Measurements from ENCODE around the gene ST3GAL4.

Gene ST3GAL4

GRCh38 chr11:126450198-126450597 lies 94.7 kb downstream of the ST3GAL4 start:
- no peak for DNase-seq
- in situ Hi-C loops (cut with HindIII; ENCODE audit: low pct_ligation_motif_present, low pct_unique_long_range_greater_than_20kb, low sequenced_read_pairs): no loop called here

GRCh38 chr11:126450806-126451205 lies 95.3 kb downstream of the ST3GAL4 start:
- in situ Hi-C loops (cut with HindIII; ENCODE audit: low pct_ligation_motif_present, low pct_unique_long_range_greater_than_20kb, low sequenced_read_pairs): no loop called here
- no peak for DNase-seq

DNA sequence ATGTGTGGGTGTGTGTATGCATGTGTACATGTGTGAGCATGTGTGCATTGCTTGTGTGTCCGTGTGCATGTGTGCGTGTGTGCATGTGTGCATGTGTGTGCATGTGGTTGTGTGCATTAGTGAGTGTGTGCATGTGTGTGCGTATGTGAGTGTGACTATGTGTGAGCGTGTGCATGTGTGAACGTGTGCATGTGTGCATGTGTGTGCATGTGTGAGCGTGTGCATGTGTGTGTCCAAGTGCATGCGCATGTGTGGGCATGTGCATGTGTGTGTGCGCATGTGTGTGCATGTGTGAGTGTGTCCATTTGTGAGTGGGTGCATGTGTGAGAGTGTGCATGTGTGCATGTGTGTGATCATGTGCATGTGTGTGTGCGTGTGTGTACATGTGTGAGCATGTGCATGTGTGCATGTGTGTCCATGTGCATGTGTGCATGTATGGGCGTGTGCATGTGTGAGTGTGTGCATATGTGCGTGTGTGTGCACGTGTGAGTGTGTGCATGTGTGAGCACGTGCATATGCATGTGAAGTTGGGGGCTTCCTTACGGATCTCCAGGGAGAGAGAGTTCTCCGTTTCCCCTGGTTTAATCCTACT lies 95.8 kb downstream of the ST3GAL4 start:
- in situ Hi-C loops (cut with HindIII; ENCODE audit: low pct_ligation_motif_present, low pct_unique_long_range_greater_than_20kb, low sequenced_read_pairs): no loop called here
- DNase-seq: no peak

- in situ Hi-C loops (cut with HindIII; ENCODE audit: low pct_ligation_motif_present, low pct_unique_long_range_greater_than_20kb, low sequenced_read_pairs): no loop called here
- no peak for DNase-seq
Measured at GRCh38 chr11:126452241-126453101, 97.0 kb downstream of the ST3GAL4 start.

- DNase-seq: no peak
- in situ Hi-C loops (cut with HindIII; ENCODE audit: low pct_ligation_motif_present, low pct_unique_long_range_greater_than_20kb, low sequenced_read_pairs): no loop called here
Measured at GRCh38 chr11:126456089-126456488, 100.6 kb downstream of the ST3GAL4 start.

DNA sequence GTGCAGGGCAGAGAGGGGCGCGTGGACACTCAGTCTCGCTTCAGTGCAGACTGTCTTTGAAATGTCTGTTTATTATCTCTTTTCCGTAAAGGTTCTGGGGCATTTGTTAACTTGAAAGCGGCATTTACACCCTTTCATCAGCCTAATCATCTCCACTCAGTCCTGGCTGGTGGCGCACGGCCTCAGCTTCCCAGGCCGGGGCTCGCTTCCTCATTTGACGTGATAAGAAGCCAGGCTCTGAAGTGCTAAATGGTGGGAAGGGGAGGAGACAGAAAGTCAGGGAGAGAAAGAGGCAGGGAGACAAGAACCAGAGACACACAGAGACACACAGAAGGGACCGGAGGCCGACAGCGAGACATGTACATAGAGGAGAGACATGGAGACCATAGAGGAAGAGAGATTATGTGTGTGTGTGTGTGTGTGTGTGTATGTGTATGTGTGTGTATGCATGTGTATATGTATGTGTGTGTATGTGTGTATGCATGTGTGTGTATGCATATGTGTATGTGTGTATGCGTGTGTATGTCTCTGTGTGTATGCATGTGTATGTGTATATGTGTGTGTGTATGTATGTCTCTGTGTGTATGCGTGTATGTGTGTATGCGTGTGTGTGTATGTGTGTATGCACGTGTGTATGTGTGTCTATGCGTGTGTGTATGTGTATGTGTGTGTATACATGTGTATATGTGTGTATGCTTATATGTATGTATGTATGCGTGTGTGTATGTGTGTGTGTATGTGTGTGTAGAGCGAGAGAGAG lies 101.5 kb downstream of the ST3GAL4 start:
- no peak for DNase-seq
- in situ Hi-C loops (cut with HindIII; ENCODE audit: low pct_ligation_motif_present, low pct_unique_long_range_greater_than_20kb, low sequenced_read_pairs): no loop called here

DNA sequence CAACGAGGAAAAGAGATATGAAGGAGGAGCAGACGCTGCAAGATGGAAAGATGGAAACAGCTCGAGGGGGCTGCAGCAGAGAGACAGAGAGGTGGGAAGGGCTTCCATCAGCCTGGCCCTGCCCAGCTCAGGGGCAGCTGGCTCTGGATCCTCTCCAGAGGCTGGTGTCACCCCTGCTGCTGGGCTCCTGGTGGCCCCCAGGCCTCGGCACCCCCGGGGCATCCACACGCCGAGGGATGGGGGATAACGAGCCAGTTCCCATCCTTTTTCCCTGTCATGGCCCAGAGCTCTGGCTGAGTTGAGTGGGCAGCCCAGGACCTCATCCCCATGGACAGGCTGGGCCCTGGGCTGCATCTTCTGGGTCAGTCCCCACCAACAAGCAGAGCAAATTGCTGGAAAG lies 102.3 kb downstream of the ST3GAL4 start:
- DNase-seq: no peak
- in situ Hi-C loops (cut with HindIII; ENCODE audit: low pct_ligation_motif_present, low pct_unique_long_range_greater_than_20kb, low sequenced_read_pairs): no loop called here

DNA sequence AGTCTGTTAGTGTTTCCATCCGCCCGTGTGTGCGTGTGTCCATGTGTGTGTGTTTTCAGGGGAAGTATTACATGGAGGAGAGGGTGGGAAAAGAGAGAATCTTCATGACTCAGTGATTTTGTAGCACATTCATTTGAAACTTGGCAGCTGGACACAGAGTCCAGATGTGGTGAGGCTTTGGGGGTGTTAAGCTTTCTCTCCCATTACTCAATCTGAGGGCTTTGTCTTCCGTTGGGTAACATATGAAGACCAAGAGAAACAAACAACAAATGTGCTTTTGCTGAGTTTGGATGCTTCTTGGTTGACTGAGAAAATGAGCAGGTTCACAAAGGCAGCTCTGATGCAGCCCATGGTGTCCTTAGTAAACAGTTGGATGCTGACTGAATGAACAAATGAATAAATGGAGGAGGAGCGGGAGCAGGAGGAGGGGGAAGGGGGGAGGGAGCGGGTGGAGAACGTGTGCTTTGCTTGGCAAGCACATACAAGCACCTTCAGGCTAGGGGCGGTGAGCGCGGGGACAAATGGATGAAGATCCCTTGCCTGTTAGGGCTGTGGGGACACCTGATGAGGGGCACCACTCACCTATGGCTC lies 104.3 kb downstream of the ST3GAL4 start:
- DNase-seq: no peak
- in situ Hi-C loops (cut with HindIII; ENCODE audit: low pct_ligation_motif_present, low pct_unique_long_range_greater_than_20kb, low sequenced_read_pairs): no loop called here

- no peak for DNase-seq
- in situ Hi-C loops (cut with HindIII; ENCODE audit: low pct_ligation_motif_present, low pct_unique_long_range_greater_than_20kb, low sequenced_read_pairs): no loop called here
Measured at GRCh38 chr11:126460417-126461095, 105.1 kb downstream of the ST3GAL4 start.

- in situ Hi-C loops (cut with HindIII; ENCODE audit: low pct_ligation_motif_present, low pct_unique_long_range_greater_than_20kb, low sequenced_read_pairs): no loop called here
- no peak for DNase-seq
Measured at GRCh38 chr11:126461096-126461440, 105.6 kb downstream of the ST3GAL4 start.

DNA sequence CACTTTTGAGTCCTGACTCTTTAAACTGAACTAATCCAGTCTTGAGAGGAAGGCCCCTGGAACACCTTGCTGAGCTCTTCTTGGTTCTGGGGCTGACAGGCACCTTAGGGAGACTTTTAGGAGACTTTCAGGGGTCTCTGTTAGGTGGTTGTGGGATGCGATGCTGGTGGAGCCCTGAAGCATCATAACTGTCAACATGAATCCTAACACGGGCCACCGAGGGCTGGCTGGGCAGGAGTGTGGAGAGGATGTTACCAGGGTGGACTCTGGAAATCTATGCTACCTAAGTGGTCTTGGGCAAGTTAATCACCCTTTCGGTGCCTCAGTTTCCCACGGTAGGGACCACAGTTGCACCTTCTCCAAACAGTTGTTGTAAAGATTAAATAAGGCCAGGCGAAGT lies 106.5 kb downstream of the ST3GAL4 start:
- in situ Hi-C loops (cut with HindIII; ENCODE audit: low pct_ligation_motif_present, low pct_unique_long_range_greater_than_20kb, low sequenced_read_pairs): no loop called here
- no peak for DNase-seq

DNA sequence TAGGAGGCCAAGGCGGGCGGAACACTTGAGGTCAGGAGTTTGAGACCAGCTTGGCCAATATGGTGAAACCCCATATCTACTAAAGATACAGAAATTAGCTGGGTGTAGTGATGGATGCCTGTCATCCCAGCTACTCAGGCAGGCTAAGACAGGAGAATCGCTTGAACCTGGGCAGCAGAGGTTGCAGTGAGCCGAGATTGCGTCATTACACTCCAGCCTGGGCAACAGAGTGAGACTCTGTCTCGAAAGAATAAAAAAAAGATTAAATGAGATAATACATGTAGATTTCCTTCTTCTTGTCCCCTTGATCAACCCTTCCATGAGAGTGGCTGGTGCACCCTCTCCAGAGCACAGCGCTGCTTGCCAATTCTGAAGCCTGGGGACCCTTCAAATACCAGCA lies 106.9 kb downstream of the ST3GAL4 start:
- in situ Hi-C loops (cut with HindIII; ENCODE audit: low pct_ligation_motif_present, low pct_unique_long_range_greater_than_20kb, low sequenced_read_pairs): no loop called here
- no peak for DNase-seq

Data from ACHN (cell line).